IPS-18c (cell line): ENCODE measurements around the gene KCTD13.
"Not testable (repeated sequence)": the region's sequence is repeated elsewhere in the genome, so short reads cannot be mapped to it uniquely, and the experiment has no call there.

Experiments used
- H3K4me3 ChIP-seq: 2 replicates; pipeline ENCODE4 v1.7.0; 2013; ENCODE audit warnings: low read depth, mild to moderate bottlenecking, low read length, moderate library complexity; ENCODE audit not compliant: insufficient read depth
- H3K9me3 ChIP-seq: one replicate; pipeline ENCODE4 v1.6.1; 2013; ENCODE audit warnings: mild to moderate bottlenecking, low read length, moderate library complexity; ENCODE audit not compliant: control insufficient read depth, insufficient read depth

The KCTD13 gene

GRCh38 chr16:29915590-29916247 lies 10.3 kb downstream of the KCTD13 start:
- no peaks in the 10 kb centered on the region for H3K9me3 ChIP-seq
- no peak overlapping the region for H3K4me3 ChIP-seq

GRCh38 chr16:29913514-29913913 lies 12.5 kb downstream of the KCTD13 start:
- Histone ChIP-seq H3K9me3 (no peaks in the 10 kb centered on the region), H3K4me3 (no peak overlapping the region)

GRCh38 chr16:29912087-29912486 lies 13.9 kb downstream of the KCTD13 start:
- Histone ChIP-seq H3K4me3 (no peak overlapping the region), H3K9me3 (no peaks in the 10 kb centered on the region)

GRCh38 chr16:29911676-29912010 lies 14.4 kb downstream of the KCTD13 start:
- no peaks in the 10 kb centered on the region for H3K9me3 ChIP-seq
- H3K4me3 ChIP-seq, result no peak overlapping the region

- H3K4me3 ChIP-seq, result no peak overlapping the region
- H3K9me3 ChIP-seq, result no peaks in the 10 kb centered on the region
These were observed 15.0 kb downstream of the KCTD13 start for GRCh38 chr16:29910819-29911675.

GRCh38 chr16:29909851-29910250 lies 16.2 kb downstream of the KCTD13 start:
- H3K9me3 ChIP-seq, H3K4me3 ChIP-seq: not testable (repeated sequence)

GRCh38 chr16:29909391-29909790 lies 16.6 kb downstream of the KCTD13 start:
- Histone ChIP-seq H3K4me3 (no peak overlapping the region), H3K9me3 (no peaks in the 10 kb centered on the region)

GRCh38 chr16:29908719-29909220 lies 17.3 kb downstream of the KCTD13 start:
- H3K4me3 ChIP-seq, result no peak overlapping the region
- no peaks in the 10 kb centered on the region for H3K9me3 ChIP-seq

- Histone ChIP-seq H3K9me3 (no peaks in the 10 kb centered on the region), H3K4me3 (no peak overlapping the region)
These were observed 18.1 kb downstream of the KCTD13 start for GRCh38 chr16:29907973-29908372.

GRCh38 chr16:29906520-29907244 lies 19.3 kb downstream of the KCTD13 start:
- H3K4me3 ChIP-seq, result no peak overlapping the region
- H3K9me3 ChIP-seq, result no peaks in the 10 kb centered on the region

GRCh38 chr16:29905668-29906067 lies 20.4 kb downstream of the KCTD13 start:
- Histone ChIP-seq H3K4me3 (no peak overlapping the region), H3K9me3 (no peaks in the 10 kb centered on the region)

- Histone ChIP-seq H3K4me3 (no peak overlapping the region), H3K9me3 (no peaks in the 10 kb centered on the region)
These were observed 21.1 kb downstream of the KCTD13 start for GRCh38 chr16:29904947-29905346.

- Histone ChIP-seq H3K9me3 (no peaks in the 10 kb centered on the region), H3K4me3 (no peak overlapping the region)
These were observed 22.4 kb downstream of the KCTD13 start for GRCh38 chr16:29903590-29903989.

GRCh38 chr16:29901607-29901945 lies 24.4 kb downstream of the KCTD13 start:
- Histone ChIP-seq H3K9me3 (no peaks in the 10 kb centered on the region), H3K4me3 (peak overlapping the region; percentile 89)

GRCh38 chr16:29900888-29901606 lies 25.0 kb downstream of the KCTD13 start:
- Histone ChIP-seq H3K4me3 (peak overlapping the region; percentile 89), H3K9me3 (no peaks in the 10 kb centered on the region)

- Histone ChIP-seq H3K9me3 (no peaks in the 10 kb centered on the region), H3K4me3 (peak within 1 kb of the TSS; percentile 89)
These were observed 25.7 kb downstream of the KCTD13 start, which contains the start of gene ASPHD1 for GRCh38 chr16:29900102-29900887. Gene ASPHD1 (plus strand): TSS chr16:29900488. CDS start chr16:29900972, 484 bp downstream.
